Measurements from ENCODE around the gene MMAA. TPM values are rescaled to one million over a fixed set of nuclear protein-coding genes. Genes with fewer than 3 reads are reported as not detected.
"Not testable (repeated sequence)": the region's sequence is repeated elsewhere in the genome, so short reads cannot be mapped to it uniquely, and the experiment has no call there.

Gene MMAA
- total RNA-seq, 4 donors from 2014 or later, result 2.2 to 3.8 (median 2.8) TPM

- 87 to 88% methylated on average over 1 of the region's 1 CpG for WGBS, 2 donors
- Histone ChIP-seq H3K27me3 (no peaks in the 10 kb centered on the region), H3K9me3 (peaks cover 0 to 24% (median 0%) of the 10 kb centered on the region in 4 donors), H3K27ac (no peak overlapping the region), H3K4me1 (peaks cover 0 to 12% (median 0%) of the 10 kb centered on the region in 4 donors), H3K36me3 (no peaks in the 10 kb centered on the region), H3K4me3 (no peak overlapping the region)
- no peak for DNase-seq (ENCODE audit: low spot score in 2 of 2)
- TF ChIP-seq POLR2A (IDR thresholded peaks at IDR 0.05) (no peak), CTCF (IDR thresholded peaks at IDR 0.05) (no peak), EP300 (IDR thresholded peaks at IDR 0.05) (no peak)
Observed at GRCh38 chr4:145680902-145681301, 61.7 kb downstream of the MMAA start.

- Histone ChIP-seq H3K4me3 (no peak overlapping the region), H3K36me3 (no peaks in the 10 kb centered on the region), H3K9me3 (peaks cover 0 to 24% (median 0%) of the 10 kb centered on the region in 4 donors), H3K27ac (no peak overlapping the region), H3K4me1 (peaks cover 0 to 12% (median 0%) of the 10 kb centered on the region in 4 donors), H3K27me3 (no peaks in the 10 kb centered on the region)
- no peak for TF ChIP-seq CTCF (IDR thresholded peaks at IDR 0.05)
- no peak for DNase-seq (ENCODE audit: low spot score in 2 of 2)
Observed at GRCh38 chr4:145681518-145681917, 62.3 kb downstream of the MMAA start.

- TF ChIP-seq CTCF (IDR thresholded peaks at IDR 0.05) (no peak), POLR2A (IDR thresholded peaks at IDR 0.05) (no peak), EP300 (IDR thresholded peaks at IDR 0.05) (no peak)
- WGBS, 2 donors, result 76 to 90% methylated on average over 1 of the region's 1 CpG
Observed at GRCh38 chr4:145681956-145682355, 62.8 kb downstream of the MMAA start.

GRCh38 chr4:145686991-145687390 lies 67.8 kb downstream of the MMAA start:
- Histone ChIP-seq H3K4me3 (no peak overlapping the region), H3K4me1 (no peaks in the 10 kb centered on the region), H3K27me3 (no peaks in the 10 kb centered on the region), H3K36me3 (no peaks in the 10 kb centered on the region), H3K27ac (no peak overlapping the region), H3K9me3 (no peaks in the 10 kb centered on the region)
- no peak for DNase-seq (ENCODE audit: low spot score in 2 of 2)
- TF ChIP-seq CTCF (IDR thresholded peaks at IDR 0.05) (no peak), POLR2A (IDR thresholded peaks at IDR 0.05) (no peak), EP300 (IDR thresholded peaks at IDR 0.05) (no peak)
- WGBS, 2 donors, result 51 to 64% methylated on average over 2 of the region's 2 CpGs

More at GRCh38 chr4:145681956-145682355, 62.8 kb downstream of the MMAA start:
- Histone ChIP-seq H3K4me1 (peaks cover 0 to 12% (median 0%) of the 10 kb centered on the region in 4 donors), H3K36me3 (no peaks in the 10 kb centered on the region), H3K9me3 (peaks cover 0 to 20% (median 0%) of the 10 kb centered on the region in 4 donors), H3K27ac (no peak overlapping the region), H3K4me3 (no peak overlapping the region), H3K27me3 (no peaks in the 10 kb centered on the region)
- DNase-seq (ENCODE audit: low spot score in 2 of 2), result no peak

- no peak overlapping the region for H3K4me3 ChIP-seq
- 63% methylated on average over 3 of the region's 3 CpGs for WGBS, 2 donors
- no peak overlapping the region for H3K27ac ChIP-seq
- H3K9me3 ChIP-seq, result no peaks in the 10 kb centered on the region
- H3K27me3 ChIP-seq, result no peaks in the 10 kb centered on the region
- no peaks in the 10 kb centered on the region for H3K36me3 ChIP-seq
- TF ChIP-seq EP300 (IDR thresholded peaks at IDR 0.05), result no peak
- no peak for TF ChIP-seq POLR2A (IDR thresholded peaks at IDR 0.05)
- TF ChIP-seq CTCF (IDR thresholded peaks at IDR 0.05), result no peak
- no peaks in the 10 kb centered on the region for H3K4me1 ChIP-seq
- DNase-seq (ENCODE audit: low spot score in 2 of 2), result no peak
Observed at GRCh38 chr4:145690610-145691009, 71.4 kb downstream of the MMAA start.

GRCh38 chr4:145691416-145691815 lies 72.2 kb downstream of the MMAA start:
- WGBS, 2 donors, result 85 to 87% methylated on average over 2 of the region's 2 CpGs
- H3K4me1 ChIP-seq; H3K36me3 ChIP-seq; DNase-seq (ENCODE audit: low spot score in 2 of 2); H3K9me3 ChIP-seq; H3K4me3 ChIP-seq; H3K27me3 ChIP-seq; H3K27ac ChIP-seq: not testable (repeated sequence)
